ENCODE data around the gene MYZAP.

The MYZAP gene

DNA sequence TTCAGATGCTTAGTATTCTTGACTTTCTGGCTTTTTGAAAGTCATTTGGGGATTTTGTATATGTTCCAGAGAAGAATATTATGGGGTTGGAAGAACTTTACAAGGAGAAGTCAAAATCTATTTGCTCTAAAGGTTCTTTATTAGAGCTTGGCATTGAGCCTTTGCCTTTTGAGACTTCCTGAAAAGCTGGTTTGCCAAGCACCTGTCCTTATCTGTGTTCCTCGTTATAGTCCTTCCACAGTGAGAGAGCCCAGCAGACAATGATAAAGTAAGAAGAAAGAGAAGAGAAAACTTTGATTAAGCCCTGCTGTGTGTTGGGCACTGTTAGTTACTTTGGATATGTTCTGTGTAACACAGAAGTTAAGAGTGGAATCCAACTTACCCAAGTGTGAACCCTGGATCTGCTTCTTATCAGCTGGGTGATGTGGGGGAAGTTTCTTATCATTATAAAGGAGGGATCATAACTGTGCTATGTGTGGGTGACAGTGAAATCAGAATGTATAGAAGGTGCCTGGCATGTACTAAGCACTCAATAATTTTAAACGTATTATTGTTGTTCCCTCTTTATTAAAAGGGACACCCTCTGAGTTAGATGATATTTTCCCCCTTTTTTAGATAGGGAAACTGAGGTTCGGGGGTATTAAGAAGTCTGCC is 70.5 kb downstream of the MYZAP start:
- no peak for DNase-seq (ENCODE audit: low read depth, low spot score)

DNA sequence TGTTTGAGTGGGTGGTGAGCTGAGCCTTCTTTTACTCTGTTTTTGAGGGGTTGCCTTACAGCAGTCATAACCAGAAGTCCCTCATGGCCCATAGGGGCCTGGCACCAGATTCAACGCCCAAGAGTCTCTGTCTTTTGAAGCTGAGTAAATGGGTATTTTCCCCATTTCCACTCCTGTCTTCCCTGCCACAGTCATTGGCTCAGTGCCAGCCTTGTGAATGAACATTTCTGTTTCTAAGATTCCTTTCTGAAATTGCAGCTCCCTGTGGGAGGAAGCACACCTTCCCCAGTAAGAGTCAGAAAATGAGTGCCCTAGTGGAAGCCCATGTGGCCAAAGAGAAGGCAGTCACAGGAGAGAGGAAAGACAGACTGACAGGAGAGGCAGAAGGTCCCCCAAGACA is 71.1 kb downstream of the MYZAP start:
- DNase-seq (ENCODE audit: low read depth, low spot score), result no peak

DNA sequence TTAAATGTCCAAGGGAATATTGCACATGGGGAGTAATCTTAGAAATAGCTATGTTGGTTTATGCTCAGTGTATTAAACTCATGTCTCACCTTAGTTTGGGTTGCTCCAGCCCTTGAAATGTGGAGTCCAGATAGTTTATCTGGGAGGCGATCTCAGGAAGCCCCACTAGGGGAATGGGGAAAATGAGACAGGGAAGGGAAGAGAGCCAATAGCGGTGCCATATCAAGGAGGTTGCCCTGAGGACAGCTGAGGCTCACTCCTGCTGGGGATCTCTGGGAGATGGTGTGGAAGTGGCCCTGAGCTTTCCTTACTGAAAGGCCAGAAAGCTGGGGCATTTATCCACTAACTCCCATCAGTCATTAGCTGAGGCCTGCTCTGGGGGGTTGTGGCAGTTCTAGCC is 71.6 kb downstream of the MYZAP start:
- no peak for DNase-seq (ENCODE audit: low read depth, low spot score)

- DNase-seq (ENCODE audit: low read depth, low spot score), result no peak
Measured at GRCh38 chr15:57665194-57665593, 73.5 kb downstream of the MYZAP start.

DNA sequence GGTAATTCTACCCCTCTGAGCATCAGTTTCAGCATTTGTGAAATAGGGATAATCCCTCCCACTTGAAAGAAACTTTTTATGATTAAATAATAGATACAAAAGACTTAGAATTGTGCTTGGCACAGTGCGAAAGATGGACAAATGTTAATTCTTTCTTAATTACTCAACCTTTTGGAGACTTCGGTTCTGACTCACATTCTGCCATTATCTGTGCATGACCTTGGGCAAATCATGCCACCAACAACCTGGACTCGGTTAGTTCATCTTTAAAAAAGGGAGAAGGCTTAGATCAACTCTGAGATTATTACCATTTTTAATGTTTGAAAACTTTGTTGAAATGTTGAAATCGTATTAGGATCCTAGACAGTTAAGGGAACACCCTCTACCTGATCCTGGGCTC is 74.2 kb downstream of the MYZAP start:
- no peak for DNase-seq (ENCODE audit: low read depth, low spot score)

DNA sequence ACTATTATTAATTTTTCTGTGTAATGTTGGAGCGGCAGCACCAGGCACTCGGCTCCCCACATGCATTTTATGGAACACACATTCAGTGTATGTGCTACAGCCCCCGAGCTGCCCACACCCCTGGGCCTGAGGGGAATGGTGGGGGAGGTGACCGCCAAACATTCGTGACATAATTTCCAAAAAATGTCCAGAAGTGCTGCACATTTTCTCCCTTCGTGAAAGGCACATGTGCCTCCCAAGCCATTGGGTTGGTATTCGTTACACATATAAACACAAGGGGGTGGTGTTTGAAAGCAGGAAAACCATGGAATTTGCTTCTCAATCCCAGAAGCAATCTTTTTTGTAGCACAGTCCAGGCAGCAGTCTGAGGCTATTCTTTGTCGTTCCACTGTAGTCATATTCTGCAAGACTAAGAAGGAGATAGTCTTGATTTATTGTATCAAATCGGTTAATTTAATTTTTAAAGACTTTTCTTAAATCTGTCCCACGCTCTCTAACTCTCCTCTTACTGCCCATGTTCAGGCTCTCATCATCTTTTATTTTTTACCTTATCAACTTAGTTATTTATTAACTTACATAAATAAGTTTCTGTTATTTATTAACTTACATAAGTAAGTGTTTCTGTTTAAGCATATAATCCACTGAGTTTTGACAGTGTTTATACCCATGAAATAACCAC is 75.6 kb downstream of the MYZAP start:
- no peak for DNase-seq (ENCODE audit: low read depth, low spot score)

DNA sequence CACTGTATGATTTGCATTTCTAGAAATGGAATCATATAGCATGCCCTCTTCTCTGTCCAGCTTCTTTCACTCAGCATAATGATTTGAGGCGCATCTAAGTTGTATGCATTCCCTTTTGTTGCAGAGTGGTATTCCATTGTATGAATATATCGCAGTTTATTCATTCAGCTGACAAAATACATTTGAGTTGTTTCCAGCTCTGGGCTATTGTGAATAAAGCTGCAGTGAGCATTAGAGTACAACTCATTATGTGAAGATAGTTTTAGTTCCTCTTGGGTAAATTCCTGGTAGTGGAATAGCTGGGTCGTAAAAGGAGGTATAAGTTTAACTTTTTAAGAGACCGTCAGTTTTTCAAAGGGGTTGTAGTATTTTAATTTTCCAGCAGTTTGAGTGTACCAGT is 76.3 kb downstream of the MYZAP start:
- no peak for DNase-seq (ENCODE audit: low read depth, low spot score)

DNA sequence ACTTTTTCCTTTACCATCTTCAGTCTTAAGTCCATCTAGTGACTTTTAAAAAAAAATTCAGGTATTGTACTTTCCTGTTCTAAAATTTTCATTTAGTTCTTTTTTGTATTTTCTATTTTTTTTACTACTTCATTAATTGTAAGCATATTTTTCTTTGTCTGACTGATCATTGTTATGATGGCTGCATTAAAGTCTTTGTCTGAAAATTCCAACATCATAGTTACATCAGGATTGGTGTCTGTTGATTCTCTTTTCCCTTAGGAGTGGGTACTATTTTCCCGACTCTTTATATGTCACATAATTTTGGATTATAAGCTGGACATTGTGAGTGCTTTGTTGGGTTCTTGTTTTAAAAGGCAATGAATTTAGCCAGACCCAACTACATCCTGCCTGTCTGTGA is 79.9 kb downstream of the MYZAP start:
- DNase-seq (ENCODE audit: low read depth, low spot score), result no peak

- no peak for DNase-seq (ENCODE audit: low read depth, low spot score)
Measured at GRCh38 chr15:57675481-57676181, 83.9 kb downstream of the MYZAP start.

GRCh38 chr15:57676585-57676984 is 84.9 kb downstream of the MYZAP start:
- DNase-seq (ENCODE audit: low read depth, low spot score), result no peak

- no peak for DNase-seq (ENCODE audit: low read depth, low spot score)
Measured at GRCh38 chr15:57677204-57677603, 85.5 kb downstream of the MYZAP start.

DNA sequence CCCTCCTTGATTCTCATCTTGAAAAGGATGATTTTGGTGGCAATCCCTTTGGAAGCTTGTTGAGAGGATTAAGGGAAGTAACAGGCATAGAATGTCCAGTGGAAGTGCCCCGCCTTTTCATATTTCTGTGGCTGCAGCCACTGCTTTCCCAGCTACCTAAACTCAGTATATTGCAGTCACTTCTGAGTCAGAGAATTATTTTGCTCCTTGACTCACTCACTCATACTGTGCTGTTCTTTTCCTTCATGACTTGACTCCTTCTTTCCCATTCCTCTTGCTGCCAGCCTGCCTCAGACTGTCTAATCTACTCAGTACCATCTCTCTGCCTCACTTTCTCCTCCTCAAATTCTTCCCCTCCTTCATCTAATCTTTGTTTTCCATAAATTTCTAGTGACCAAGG is 88.3 kb downstream of the MYZAP start:
- DNase-seq (ENCODE audit: low read depth, low spot score), result no peak

DNA sequence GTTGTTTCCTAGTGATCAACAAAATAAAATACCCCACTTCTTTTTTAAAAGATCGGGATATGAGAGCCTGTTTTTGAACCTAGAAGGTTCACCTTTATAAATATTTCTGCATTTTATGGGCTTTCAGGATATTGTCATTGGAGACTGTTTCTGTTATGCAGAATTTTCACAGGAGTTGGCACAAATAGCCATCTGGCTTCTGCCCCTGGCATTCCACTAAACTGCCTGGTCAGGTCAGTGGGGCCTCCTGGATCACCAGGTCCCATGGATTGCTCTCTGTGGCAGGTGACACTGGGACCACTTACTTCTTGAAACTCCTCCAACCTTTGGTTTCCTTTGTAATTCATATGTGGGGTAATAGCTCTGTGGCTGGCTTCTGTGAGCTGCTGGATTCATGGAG is 89.3 kb downstream of the MYZAP start:
- no peak for DNase-seq (ENCODE audit: low read depth, low spot score)

GRCh38 chr15:57683481-57683880 is 91.8 kb downstream of the MYZAP start:
- no peak for DNase-seq (ENCODE audit: low read depth, low spot score)

DNA sequence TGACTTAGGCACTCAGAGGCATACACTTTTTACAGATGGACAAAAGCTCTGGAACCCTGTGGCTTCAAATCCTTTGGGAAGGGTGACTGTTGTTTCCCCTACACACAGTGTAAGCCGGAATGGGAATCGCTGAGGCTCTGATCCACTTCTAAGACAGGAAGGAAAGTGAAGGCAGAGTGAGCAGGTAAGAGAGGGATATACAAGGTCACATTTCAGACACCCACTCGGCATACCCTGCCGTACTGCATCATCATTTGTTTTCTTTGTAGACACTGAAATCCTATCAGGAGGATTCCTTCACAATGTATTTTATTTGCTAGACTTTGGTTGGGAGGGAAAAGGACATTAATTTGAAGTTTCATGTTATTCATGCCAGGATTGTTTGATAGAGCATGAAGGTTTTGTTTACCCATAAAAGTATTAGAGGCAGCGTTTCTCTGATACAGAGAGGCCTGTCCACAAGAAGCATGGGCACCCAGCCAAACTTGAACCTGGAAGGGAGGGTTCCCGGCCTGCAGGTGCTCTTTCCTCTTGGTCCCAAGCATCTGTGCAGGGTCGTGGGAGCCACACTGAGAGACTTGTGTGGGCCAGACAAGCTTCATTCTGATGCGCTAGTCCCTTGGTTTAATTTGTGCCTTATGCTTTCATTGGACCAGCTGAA is 92.9 kb downstream of the MYZAP start:
- DNase-seq (ENCODE audit: low read depth, low spot score), result no peak

DNA sequence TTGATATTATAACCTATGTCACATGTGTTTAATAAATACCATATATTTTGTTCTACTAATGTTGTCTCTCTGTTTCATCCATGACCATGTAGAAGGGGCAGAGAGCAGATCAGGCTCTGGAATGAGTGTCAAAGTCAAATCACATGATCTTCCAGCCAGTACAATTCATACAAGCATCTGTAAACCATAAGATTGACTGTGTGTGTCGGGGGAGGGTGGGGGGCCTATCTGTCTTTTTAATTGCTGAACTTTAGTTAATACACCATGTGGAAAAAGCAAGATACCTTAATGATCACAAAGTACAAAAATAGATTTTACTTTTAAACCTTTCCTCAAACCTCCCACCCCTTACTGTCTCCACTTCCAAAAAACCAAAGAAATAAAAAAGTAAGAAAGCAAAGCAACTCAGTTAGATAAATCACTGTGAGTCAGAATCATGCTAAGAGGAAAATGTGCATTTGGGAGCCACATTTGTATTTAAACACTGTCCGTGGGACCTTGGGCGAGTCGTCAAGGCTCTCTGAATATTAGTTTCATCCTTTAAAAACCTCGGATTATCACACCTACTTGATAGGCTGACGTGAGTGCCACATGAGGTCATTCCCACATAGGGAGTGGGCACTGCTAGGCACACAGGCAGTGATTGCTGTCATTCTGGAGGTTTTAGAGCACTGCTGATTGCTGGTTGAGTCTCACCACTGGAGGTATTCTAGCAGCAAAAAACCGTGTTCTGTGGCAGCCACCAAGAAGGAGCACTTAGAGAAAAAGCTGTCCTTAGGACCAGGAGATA is 93.8 kb downstream of the MYZAP start:
- no peak for DNase-seq (ENCODE audit: low read depth, low spot score)

GRCh38 chr15:57686657-57687056 is 95.0 kb downstream of the MYZAP start:
- no peak for DNase-seq (ENCODE audit: low read depth, low spot score)

GRCh38 chr15:57690341-57690966 is 98.8 kb downstream of the MYZAP start:
- DNase-seq (ENCODE audit: low read depth, low spot score), result no peak

DNA sequence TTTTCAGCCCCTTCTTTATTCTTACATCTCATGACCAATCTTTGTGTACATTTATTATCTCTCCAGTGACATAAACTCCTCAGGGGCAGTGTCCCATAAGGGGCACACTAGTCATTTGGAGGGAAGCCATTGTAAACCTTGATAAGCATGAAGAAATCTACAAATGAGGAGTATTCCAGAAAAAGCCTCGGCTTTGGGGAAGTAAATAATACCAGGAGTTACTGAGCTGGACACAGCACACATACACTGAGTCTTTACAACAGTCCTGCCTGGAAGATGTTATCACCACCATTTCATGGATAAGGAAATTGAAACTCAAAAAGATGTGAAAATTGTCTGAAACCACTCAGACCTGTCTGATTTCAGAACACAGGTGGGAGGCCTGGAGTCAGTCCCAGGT is 99.4 kb downstream of the MYZAP start:
- no peak for DNase-seq (ENCODE audit: low read depth, low spot score)

DNA sequence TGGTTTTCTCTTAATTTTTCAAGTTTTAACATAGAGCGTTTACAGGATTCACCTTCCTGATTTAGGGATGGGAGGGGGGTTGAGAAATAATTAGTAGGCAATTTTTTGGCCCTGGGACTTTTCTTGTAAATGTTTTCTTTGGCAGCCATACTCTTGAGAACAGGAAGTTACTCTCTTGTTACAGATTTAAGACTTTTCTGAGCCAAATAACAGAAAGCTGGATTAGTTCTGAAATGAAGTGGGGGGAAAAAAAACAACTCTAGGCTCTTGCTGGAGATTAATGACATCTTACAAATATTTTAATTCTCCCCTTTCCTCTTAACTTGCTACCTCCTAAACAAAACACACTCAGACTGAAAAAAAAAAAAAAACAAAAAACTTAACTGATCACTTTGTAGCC is 101.0 kb downstream of the MYZAP start:
- no peak for DNase-seq (ENCODE audit: low read depth, low spot score)

DNA sequence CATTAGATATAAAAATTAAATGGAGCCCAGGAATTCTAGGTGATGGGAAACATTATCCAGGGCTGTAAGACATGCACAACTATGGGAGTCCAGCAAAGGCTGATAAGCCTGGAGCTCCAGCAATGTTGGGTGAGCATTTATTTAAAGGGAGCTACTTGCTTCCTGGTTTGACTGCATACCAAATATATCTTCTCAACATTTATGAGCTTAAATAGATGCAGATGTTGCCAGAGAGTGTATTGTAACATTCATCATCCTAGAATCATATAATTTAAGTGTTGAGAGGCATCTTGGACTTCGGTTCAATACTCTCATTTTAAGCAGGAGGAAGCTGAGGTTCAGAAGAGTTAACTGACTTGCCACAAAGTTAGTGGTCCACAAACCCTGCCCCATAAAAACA is 102.6 kb downstream of the MYZAP start:
- DNase-seq (ENCODE audit: low read depth, low spot score), result no peak

Measured in iPS DF 19.7 (cell line).